SK-N-MC (cell line): Measurements from ENCODE around the gene GTF2I.

Experiments
- EZH2 ChIP-seq: fragments of 200-600 bp; sonication (generic); IDR thresholded peaks from one replicate; pipeline ENCODE4 v1.6.1; 2017; ENCODE audit warnings: antibody characterized with exemption
- POLR2AphosphoS5 ChIP-seq: IDR thresholded peaks from 2 replicates; pipeline ENCODE4 v1.6.1; 2012; ENCODE audit warnings: mild to moderate bottlenecking, low read depth, low read length, borderline replicate concordance

GRCh38 chr7:74617180-74617744 lies 40.3 kb upstream of the GTF2I start:
- TF ChIP-seq POLR2AphosphoS5 (no peak), EZH2 (no peak)
